ENCODE data around the gene ANO2.

ANO2 gene

GRCh38 chr12:5964913-5965900 is 20.1 kb upstream of the ANO2 start:
- DNase-seq = no peak

GRCh38 chr12:5963515-5963914 is 18.5 kb upstream of the ANO2 start:
- DNase-seq = no peak

- no peak for DNase-seq
These were observed 15.7 kb upstream of the ANO2 start for GRCh38 chr12:5960783-5961182.

- DNase-seq = no peak
These were observed 11.9 kb upstream of the ANO2 start for GRCh38 chr12:5956987-5957386.

- no peak for DNase-seq
These were observed 9.6 kb upstream of the ANO2 start for GRCh38 chr12:5954661-5955060.

- no peak for DNase-seq
These were observed 9.0 kb upstream of the ANO2 start for GRCh38 chr12:5953835-5954586.

- DNase-seq = no peak
These were observed 7.0 kb upstream of the ANO2 start for GRCh38 chr12:5952031-5952430.

GRCh38 chr12:5948696-5949095 is 3.6 kb upstream of the ANO2 start:
- DNase-seq = no peak

- no peak for DNase-seq
These were observed 1.9 kb upstream of the ANO2 start for GRCh38 chr12:5947006-5947405.

GRCh38 chr12:5946388-5946787 is 1.3 kb upstream of the ANO2 start:
- DNase-seq = no peak

GRCh38 chr12:5944688-5945070 is 380 bp downstream of the ANO2 start:
- no peak for DNase-seq

- DNase-seq = no peak
These were observed 1.0 kb downstream of the ANO2 start for GRCh38 chr12:5944053-5944452.

GRCh38 chr12:5941907-5942306 is 3.2 kb downstream of the ANO2 start:
- DNase-seq = no peak

- DNase-seq = no peak
These were observed 17.1 kb downstream of the ANO2 start for GRCh38 chr12:5927732-5928516.

GRCh38 chr12:5925646-5926045 is 19.4 kb downstream of the ANO2 start:
- DNase-seq = no peak

- no peak for DNase-seq
These were observed 20.7 kb downstream of the ANO2 start for GRCh38 chr12:5924342-5924741.

GRCh38 chr12:5923751-5924150 is 21.3 kb downstream of the ANO2 start:
- no peak for DNase-seq

GRCh38 chr12:5923043-5923605 is 21.9 kb downstream of the ANO2 start:
- no peak for DNase-seq

- no peak for DNase-seq
These were observed 22.8 kb downstream of the ANO2 start for GRCh38 chr12:5921966-5922899.

- DNase-seq = no peak
These were observed 23.8 kb downstream of the ANO2 start for GRCh38 chr12:5921027-5921909.
